Adrenal gland (tissue), 12 donors: ENCODE results near the gene CCR3. TPM values are rescaled to one million over a fixed set of nuclear protein-coding genes. Genes with fewer than 3 reads are reported as not detected.

Experiments used
- DNase-seq, 7 donors: peaks; one replicate each; pipeline ENCODE4 v3.0.0-alpha.2; 2019 to 2020
- H3K27ac ChIP-seq, 5 donors: fragments of 200-600 bp; sonication (generic) in 4 of 5; 1 replicate in 3 of 5; 2 replicates in 2 of 5; pipeline versions ENCODE4 v1.5.1 to v1.8.0; 2016 to 2020; ENCODE audit warnings: mild to moderate bottlenecking in 1 of 5
- H3K27me3 ChIP-seq: fragments of 200-600 bp; 2 replicates; pipeline ENCODE4 v1.8.0; 2021
- H3K36me3 ChIP-seq, 2 donors: fragments of 200-600 bp; replicated peaks in 1 of 2; 1 replicate in 1 of 2; 2 replicates in 1 of 2; pipeline versions ENCODE4 v1.5.1 to v1.8.0; 2018 to 2022
- H3K4me1 ChIP-seq, 2 donors: fragments of 200-600 bp; replicated peaks in 1 of 2; 1 replicate in 1 of 2; 2 replicates in 1 of 2; pipeline versions ENCODE4 v1.5.1 to v1.8.0; 2018 to 2021
- H3K4me3 ChIP-seq, 4 donors: fragments of 200-600 bp; sonication (generic) in 3 of 4; one replicate each; pipeline ENCODE4 v1.5.1; 2016 to 2018
- H3K9me3 ChIP-seq, 3 donors: fragments of 200-600 bp; sonication (generic) in 1 of 3; replicated peaks in 1 of 3; 1 replicate in 2 of 3; 2 replicates in 1 of 3; pipeline versions ENCODE4 v1.5.1 to v1.8.0; 2016 to 2021
- CTCF ChIP-seq, 6 experiments: fragments of 450-650 bp in 4 of 6; fragments of 200-600 bp in 2 of 6; sonication (generic) in 1 of 6; IDR thresholded peaks; 1 replicate in 5 of 6; 2 replicates in 1 of 6; pipeline versions ENCODE4 v1.5.1 to v1.8.0; 2016 to 2021; ENCODE audit warnings: antibody characterized with exemption in 6 of 6, mild to moderate bottlenecking in 2 of 6, moderate library complexity in 1 of 6
- POLR2A ChIP-seq, 2 donors: fragments of 450-650 bp; IDR thresholded peaks; one replicate each; pipeline ENCODE4 v1.6.1; 2017; ENCODE audit warnings: antibody characterized with exemption in 2 of 2, mild to moderate bottlenecking in 2 of 2, moderate library complexity in 1 of 2
- WGBS, 4 donors: extraction: QIAGEN DNeasy Blood & Tissue Kit in 2 of 4; methylation state at CpG; one replicate each; pipeline versions ENCODE4 v1.1.5 to v1.1.7; 2013 to 2017; 5-methylcytosine and 5-hydroxymethylcytosine counted together
- intact Hi-C, 2 donors: fragments of 100-400 bp; cut with DNase I; formaldehyde crosslinking; loops; one replicate each; pipeline versions ENCODE4 v1.14.1 to v1.15.0; 2022 to 2023
- polyA plus RNA-seq, 3 donors: library from polyadenylated mRNA; stranded (reverse); fragments of 200-250 nt in 2 of 3; fragments of 350-450 nt in 1 of 3; fragmentation: Illumina TruSeq in 1 of 3; extraction: RNeasy Lipid Tissue Mini Kit (QIAGEN cat#74804) in 1 of 3; gene quantifications; one replicate each; pipeline ENCODE4 v1.2.3, GENCODE V29; 2013 to 2014
- total RNA-seq, 9 donors: library from RNA; depleted of rRNA in 4 of 9; stranded (reverse); fragments of >200 nt in 4 of 9; fragments of 120-200 nt in 1 of 9; fragmentation: NEBNext Ultra II Directional in 1 of 9; extraction: Animal tissue kit (Norgen Biotek cat#: 25700) in 1 of 9; gene quantifications; one replicate each; pipeline versions ENCODE4 v1.1.0 to v1.2.4, GENCODE V29; 2013 to 2023
- donor health status: healthy with polysubstance abuse.
- donor health status: Bipolar disorder and iron deficiency.
- donor health status: DM: yes; HTN: yes; CAD: no.
- donor health status: DM: no; HTN: no; CAD: no.
- donor health status: DM: no; HTN: no; CAD: no.
- donor health status: DM: yes; HTN: yes; CAD: no.

Gene CCR3
- total and polyA plus RNA-seq, 12 donors: 0.07 TPM; not detected in 11

DNA sequence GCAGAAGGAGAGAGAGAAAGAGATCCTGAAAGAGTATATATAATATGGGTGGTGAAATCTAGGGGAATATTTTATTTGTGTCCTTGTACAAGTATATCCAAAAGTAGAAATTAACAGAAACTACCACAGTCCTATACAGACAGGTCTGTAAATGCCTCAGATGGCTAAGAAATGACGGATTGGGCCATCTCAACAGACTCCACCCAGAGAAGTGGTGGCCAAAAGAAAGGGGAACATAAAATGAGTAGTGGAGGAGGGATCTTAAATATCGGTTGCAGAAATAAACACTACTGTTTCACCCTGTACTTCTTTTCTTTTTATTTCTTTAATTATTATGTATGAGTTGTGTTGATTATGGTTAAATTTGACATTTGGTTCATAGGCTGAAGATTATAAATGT lies 47.7 kb downstream of the CCR3 start:
- 67 to 84% (median 70%) methylated on average over 2 of the region's 2 CpGs for WGBS, 4 donors
- no peaks in the 10 kb centered on the region for H3K4me1 ChIP-seq

GRCh38 chr3:46291046-46291445 lies 48.8 kb downstream of the CCR3 start:
- intact Hi-C loops: no loop called here
- 61 to 70% (median 64%) methylated on average over 2 of the region's 2 CpGs for WGBS, 4 donors
- no peak for TF ChIP-seq POLR2A (IDR thresholded peaks at IDR 0.05)
- TF ChIP-seq CTCF (IDR thresholded peaks at IDR 0.05): no peak

More for the DNA sequence above, 47.7 kb downstream of the CCR3 start:
- Histone ChIP-seq H3K4me3 (no peak overlapping the region), H3K27me3 (no peaks in the 10 kb centered on the region), H3K36me3 (no peaks in the 10 kb centered on the region), H3K27ac (no peak overlapping the region), H3K9me3 (no peaks in the 10 kb centered on the region)
- no peak for DNase-seq
- TF ChIP-seq CTCF (IDR thresholded peaks at IDR 0.05) (no peak), POLR2A (IDR thresholded peaks at IDR 0.05) (no peak)
- intact Hi-C loops: no loop called here

DNA sequence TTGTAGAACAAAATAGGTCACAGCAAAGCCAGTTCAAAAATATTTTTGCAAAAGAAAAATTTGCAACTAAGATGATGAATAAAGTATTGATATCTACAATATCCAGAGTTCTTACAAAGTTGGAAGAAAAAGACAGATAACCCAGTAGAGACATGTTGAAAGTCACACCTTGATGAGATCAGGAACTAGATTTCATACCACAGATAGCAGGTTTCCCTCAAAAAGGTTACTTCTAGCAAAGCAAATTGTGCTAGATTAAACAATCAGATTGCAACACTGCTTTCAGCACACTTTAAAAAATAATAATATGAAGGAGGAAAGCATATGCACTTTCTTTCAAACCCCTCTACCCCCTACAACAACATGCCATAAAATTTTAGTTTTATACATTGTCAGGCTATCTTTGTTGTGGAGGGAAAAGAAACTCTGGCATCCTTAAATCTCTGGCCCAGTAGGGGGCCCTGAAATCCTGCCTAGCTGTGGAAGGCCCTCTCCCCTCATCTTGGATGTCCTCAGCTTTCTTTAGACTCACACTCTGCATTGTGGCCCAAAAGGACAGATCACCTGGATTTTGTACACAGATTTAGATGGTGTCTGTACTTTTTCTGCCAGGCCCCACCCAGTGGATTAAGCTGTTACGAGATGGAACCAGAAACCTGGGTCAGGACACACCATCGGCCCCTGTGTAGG lies 50.9 kb downstream of the CCR3 start:
- WGBS, 4 donors: 74 to 84% (median 83%) methylated on average over 2 of the region's 2 CpGs
- no peak for DNase-seq
- no peak for TF ChIP-seq POLR2A (IDR thresholded peaks at IDR 0.05)
- no peak for TF ChIP-seq CTCF (IDR thresholded peaks at IDR 0.05)
- Histone ChIP-seq H3K9me3 (no peaks in the 10 kb centered on the region), H3K4me3 (no peak overlapping the region), H3K4me1 (no peaks in the 10 kb centered on the region), H3K27ac (no peak overlapping the region), H3K36me3 (no peaks in the 10 kb centered on the region), H3K27me3 (no peaks in the 10 kb centered on the region)
- intact Hi-C loops: no loop called here

More at GRCh38 chr3:46291046-46291445, 48.8 kb downstream of the CCR3 start:
- no peaks in the 10 kb centered on the region for H3K27me3 ChIP-seq
- H3K4me1 ChIP-seq: no peaks in the 10 kb centered on the region
- H3K9me3 ChIP-seq: no peaks in the 10 kb centered on the region
- H3K36me3 ChIP-seq: no peaks in the 10 kb centered on the region
- no peak overlapping the region for H3K27ac ChIP-seq
- no peak overlapping the region for H3K4me3 ChIP-seq
- no peak for DNase-seq

- H3K4me1 ChIP-seq: no peaks in the 10 kb centered on the region
- no peak for TF ChIP-seq POLR2A (IDR thresholded peaks at IDR 0.05)
- no peak for TF ChIP-seq CTCF (IDR thresholded peaks at IDR 0.05)
- H3K27me3 ChIP-seq: no peaks in the 10 kb centered on the region
- DNase-seq: no peak
- intact Hi-C loops: no loop called here
- no peak overlapping the region for H3K4me3 ChIP-seq
- no peaks in the 10 kb centered on the region for H3K9me3 ChIP-seq
- WGBS, 4 donors: 53 to 78% (median 58%) methylated on average over 3 to 4 of the region's 4 CpGs
- H3K36me3 ChIP-seq: no peaks in the 10 kb centered on the region
- H3K27ac ChIP-seq: no peak overlapping the region
These were observed 52.0 kb downstream of the CCR3 start for GRCh38 chr3:46293991-46294833.
